Smooth muscle cell (in vitro differentiated cells): ENCODE measurements around the gene ATRAID. TPM values are rescaled to one million over a fixed set of nuclear protein-coding genes. Genes with fewer than 3 reads are reported as not detected.

Experiments used
- DNase-seq: peaks from one replicate; lab custom pipeline; 2025; ENCODE audit not compliant: unreplicated experiment; lab: John Stamatoyannopoulos, UW
- H2AFZ ChIP-seq: fragments of 200-600 bp; sonication (generic); 2 replicates; pipeline ENCODE4 v1.6.0; 2016; ENCODE audit warnings: antibody characterized with exemption, low read depth, mild to moderate bottlenecking
- H3F3A ChIP-seq: fragments of 200-600 bp; sonication (generic); 2 replicates; pipeline ENCODE4 v1.6.0; 2017; ENCODE audit warnings: antibody characterized with exemption, low read depth
- H3K27ac ChIP-seq: fragments of 200-600 bp; sonication (generic); 2 replicates; pipeline ENCODE4 v1.5.1; 2016; ENCODE audit warnings: low read depth, mild to moderate bottlenecking
- H3K27me3 ChIP-seq: fragments of 200-600 bp; sonication (generic); 2 replicates; pipeline ENCODE4 v1.6.1; 2016; ENCODE audit warnings: low read depth, mild to moderate bottlenecking
- H3K36me3 ChIP-seq: fragments of 200-600 bp; sonication (generic); 2 replicates; pipeline ENCODE4 v1.5.1; 2016; ENCODE audit warnings: low read depth
- H3K4me1 ChIP-seq: fragments of 200-600 bp; sonication (generic); 2 replicates; pipeline ENCODE4 v1.5.1; 2016; ENCODE audit warnings: low read depth
- H3K4me2 ChIP-seq: fragments of 200-600 bp; sonication (generic); 2 replicates; pipeline ENCODE4 v1.6.0; 2016; ENCODE audit warnings: mild to moderate bottlenecking
- H3K4me3 ChIP-seq: fragments of 200-600 bp; sonication (generic); 2 replicates; pipeline ENCODE4 v1.5.1; 2016; ENCODE audit warnings: mild to moderate bottlenecking
- H3K79me2 ChIP-seq: fragments of 200-600 bp; sonication (generic); 2 replicates; pipeline ENCODE4 v1.6.0; 2016; ENCODE audit warnings: low read depth, mild to moderate bottlenecking
- H3K9ac ChIP-seq: fragments of 200-600 bp; sonication (generic); 2 replicates; pipeline ENCODE4 v1.6.0; 2016; ENCODE audit warnings: low read depth
- H3K9me3 ChIP-seq: fragments of 200-600 bp; sonication (generic); replicated peaks from 2 replicates; pipeline ENCODE4 v1.5.1; 2016; ENCODE audit warnings: low read depth
- H4K20me1 ChIP-seq: fragments of 200-600 bp; sonication (generic); 2 replicates; pipeline ENCODE4 v1.6.0; 2016; ENCODE audit warnings: low read depth
- CTCF ChIP-seq: fragments of 200-600 bp; sonication (generic); IDR thresholded peaks from 2 replicates; pipeline ENCODE4 v1.5.1; 2017; ENCODE audit warnings: borderline replicate concordance, mild to moderate bottlenecking, antibody characterized with exemption; ENCODE audit not compliant: insufficient read depth, poor library complexity, severe bottlenecking
- WGBS: methylation state at CpG from one replicate; pipeline ENCODE4 v1.1.7; 2016; ENCODE audit warnings: low lambda C conversion rate; 5-methylcytosine and 5-hydroxymethylcytosine counted together
- polyA plus RNA-seq: library from polyadenylated mRNA; unstranded; fragments of >200 nt; fragmentation: Nextera tagmentation; extraction: Ambion mirVana; gene quantifications from 2 replicates; pipeline ENCODE4 v1.2.1, GENCODE V29; 2016
- total RNA-seq: library from RNA; depleted of rRNA; stranded (reverse); fragments of >200 nt; gene quantifications from 2 replicates; pipeline ENCODE4 v1.2.3, GENCODE V29; 2014

ATRAID gene
- total and polyA plus RNA-seq, 2 experiments from 2014 or later, result 233 to 335 TPM

- Histone ChIP-seq H3K4me3 (peak within 1 kb of the TSS; percentile 69), H3K9ac (peak within 1 kb of the TSS; percentile 69), H3K27ac (peak within 1 kb of the TSS; percentile 33), H3K36me3 (no peaks in the 10 kb centered on the region), H3K27me3 (no peaks in the 10 kb centered on the region), H3K79me2 (peaks cover 26% of the 10 kb centered on the region), H3K4me1 (peaks cover 23% of the 10 kb centered on the region), H3K9me3 (no peaks in the 10 kb centered on the region), H3K4me2 (peak within 1 kb of the TSS; percentile 97), H2AFZ (peak within 1 kb of the TSS; percentile 88), H4K20me1 (no peaks in the 10 kb centered on the region), H3F3A (peaks cover 4% of the 10 kb centered on the region)
- TF ChIP-seq CTCF, result no peak
- 1% methylated on average over 66 of the region's 72 CpGs for WGBS
- peak; percentile 47 for DNase-seq
Observed at GRCh38 chr2:27217173-27218121, 5.6 kb downstream of the ATRAID start, which contains the start of gene CAD. Gene CAD (plus strand): TSS chr2:27217369. CDS start chr2:27217552, 183 bp downstream.

GRCh38 chr2:27218614-27219013 lies 6.8 kb downstream of the ATRAID start:
- DNase-seq, result no peak
- over 99% methylated on average over 4 of the region's 4 CpGs for WGBS
- peaks cover 14% of the 10 kb centered on the region for H3K4me1 ChIP-seq
- H2AFZ ChIP-seq, result no peak overlapping the region
- no peak for TF ChIP-seq CTCF
- H3K79me2 ChIP-seq, result peaks cover 22% of the 10 kb centered on the region
- no peaks in the 10 kb centered on the region for H4K20me1 ChIP-seq
- no peak overlapping the region for H3K4me3 ChIP-seq
- H3K4me2 ChIP-seq, result peak overlapping the region; percentile 97
- H3F3A ChIP-seq, result peaks cover under 1% of the 10 kb centered on the region
- H3K27me3 ChIP-seq, result no peaks in the 10 kb centered on the region
- H3K9me3 ChIP-seq, result no peaks in the 10 kb centered on the region
- no peak overlapping the region for H3K27ac ChIP-seq
- H3K9ac ChIP-seq, result no peak overlapping the region
- no peaks in the 10 kb centered on the region for H3K36me3 ChIP-seq

DNA sequence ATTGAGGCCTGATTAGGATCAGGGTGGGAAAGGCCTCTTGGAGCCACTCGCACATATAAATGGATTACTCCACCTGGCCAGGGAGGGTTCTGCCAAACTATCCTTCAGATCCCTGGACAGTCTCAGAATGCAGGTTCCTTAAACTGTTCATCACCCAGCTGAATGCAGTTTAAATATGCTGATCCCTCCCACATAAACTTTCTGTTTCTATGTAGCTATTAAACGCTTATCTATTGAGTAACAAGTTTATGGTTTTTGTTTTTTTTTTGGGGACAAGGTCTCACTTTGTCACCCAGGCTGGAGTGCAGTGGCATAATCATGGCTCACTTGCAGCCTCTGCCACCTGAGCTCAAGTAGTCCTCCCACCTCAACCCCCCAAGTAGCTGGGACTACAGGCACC lies 7.2 kb downstream of the ATRAID start:
- H2AFZ ChIP-seq, result no peak overlapping the region
- no peak for DNase-seq
- H3K9ac ChIP-seq, result no peak overlapping the region
- no peak for TF ChIP-seq CTCF
- peaks cover 14% of the 10 kb centered on the region for H3K4me1 ChIP-seq
- no peaks in the 10 kb centered on the region for H4K20me1 ChIP-seq
- H3K27me3 ChIP-seq, result no peaks in the 10 kb centered on the region
- H3K4me2 ChIP-seq, result no peak overlapping the region
- no peaks in the 10 kb centered on the region for H3F3A ChIP-seq
- H3K36me3 ChIP-seq, result no peaks in the 10 kb centered on the region
- no peak overlapping the region for H3K27ac ChIP-seq
- 95% methylated on average over 2 of the region's 2 CpGs for WGBS
- no peak overlapping the region for H3K4me3 ChIP-seq
- H3K9me3 ChIP-seq, result no peaks in the 10 kb centered on the region
- H3K79me2 ChIP-seq, result peaks cover 17% of the 10 kb centered on the region
